CD14-positive monocyte (primary cell): Measurements from ENCODE around the gene HSP90AA1. TPM values are rescaled to one million over a fixed set of nuclear protein-coding genes. Genes with fewer than 3 reads are reported as not detected.
"Not testable (repeated sequence)": the region's sequence is repeated elsewhere in the genome, so short reads cannot be mapped to it uniquely, and the experiment has no call there.

ENCODE experiments used
- DNase-seq, 3 donors: peaks; one replicate each; pipeline ENCODE4 v3.0.0-alpha.2; 2011 to 2022
- H2AFZ ChIP-seq: 2 replicates; pipeline ENCODE4 v1.6.0; 2012; ENCODE audit warnings: mild to moderate bottlenecking, low read depth, low read length, inconsistent platforms; ENCODE audit not compliant: insufficient read depth, poor library complexity, severe bottlenecking
- H3K27ac ChIP-seq, 2 donors: 1 replicate in 1 of 2; 2 replicates in 1 of 2; pipeline ENCODE4 v1.5.1; 2012 to 2013; ENCODE audit warnings: low read length in 2 of 2, control low read depth in 1 of 2, inconsistent platforms in 1 of 2, low read depth in 1 of 2, mild to moderate bottlenecking in 1 of 2
- H3K27me3 ChIP-seq, 2 donors: one replicate each; pipeline versions ENCODE4 v1.6.0 to v1.6.1; 2011 to 2013; ENCODE audit warnings: low read length in 2 of 2; ENCODE audit not compliant: control insufficient read depth in 2 of 2, insufficient read depth in 2 of 2
- H3K36me3 ChIP-seq, 2 donors: replicated peaks in 1 of 2; 1 replicate in 1 of 2; 2 replicates in 1 of 2; pipeline versions ENCODE4 v1.5.1 to v1.6.1; 2012 to 2013; ENCODE audit warnings: low read length in 2 of 2, control low read depth in 1 of 2, inconsistent platforms in 1 of 2, mild to moderate bottlenecking in 1 of 2; ENCODE audit not compliant: insufficient read depth in 2 of 2, control insufficient read depth in 1 of 2
- H3K4me1 ChIP-seq, 2 donors: 1 replicate in 1 of 2; 2 replicates in 1 of 2; pipeline versions ENCODE4 v1.5.1 to v1.6.1; 2012 to 2013; ENCODE audit warnings: low read length in 2 of 2, control low read depth in 1 of 2, inconsistent platforms in 1 of 2, mild to moderate bottlenecking in 1 of 2, moderate library complexity in 1 of 2; ENCODE audit not compliant: insufficient read depth in 2 of 2, control insufficient read depth in 1 of 2
- H3K4me2 ChIP-seq: replicated peaks from 2 replicates; pipeline ENCODE3; 2012; ENCODE audit warnings: low read length, moderate library complexity, mild to moderate bottlenecking; ENCODE audit not compliant: poor library complexity, severe bottlenecking; ENCODE audit errors: extremely low read depth
- H3K4me3 ChIP-seq, 3 experiments: fragments of 200-600 bp in 1 of 3; sonication (generic) in 1 of 3; replicated peaks in 1 of 3; 1 replicate in 2 of 3; 2 replicates in 1 of 3; pipeline ENCODE4 v1.5.1; 2011 to 2013; ENCODE audit warnings: low read length in 3 of 3, mild to moderate bottlenecking in 3 of 3, control low read depth in 2 of 3, low read depth in 2 of 3, inconsistent platforms in 1 of 3, moderate library complexity in 1 of 3
- H3K79me2 ChIP-seq: 2 replicates; pipeline ENCODE4 v1.6.0; 2012; ENCODE audit warnings: mild to moderate bottlenecking, control low read depth, inconsistent platforms, low read length, moderate library complexity; ENCODE audit not compliant: insufficient read depth
- H3K9ac ChIP-seq: 2 replicates; pipeline ENCODE4 v1.6.0; 2017; ENCODE audit warnings: low read length, mild to moderate bottlenecking; ENCODE audit not compliant: insufficient read depth, poor library complexity, severe bottlenecking
- H3K9me3 ChIP-seq, 2 donors: replicated peaks in 1 of 2; 1 replicate in 1 of 2; 2 replicates in 1 of 2; pipeline versions ENCODE4 v1.5.1 to v1.6.1; 2012 to 2013; ENCODE audit warnings: low read length in 2 of 2, control low read depth in 1 of 2; ENCODE audit not compliant: control insufficient read depth in 1 of 2, insufficient read depth in 1 of 2
- H4K20me1 ChIP-seq: 2 replicates; pipeline ENCODE4 v1.6.0; 2012; ENCODE audit warnings: mild to moderate bottlenecking, low read length, control low read depth, moderate library complexity; ENCODE audit not compliant: insufficient read depth
- H3K27ac Mint-ChIP-seq, 7 donors: one replicate each; pipeline ENCODE4 v1.8.0; 2020; ENCODE audit warnings: mild to moderate bottlenecking in 7 of 7, mixed read lengths in 7 of 7, moderate library complexity in 6 of 7, inconsistent platforms in 2 of 7
- H3K27me3 Mint-ChIP-seq, 3 donors: one replicate each; pipeline ENCODE4 v1.8.0; 2021 to 2022; ENCODE audit warnings: low read depth in 3 of 3, mild to moderate bottlenecking in 3 of 3, mixed read lengths in 3 of 3, moderate library complexity in 3 of 3, inconsistent platforms in 1 of 3
- H3K36me3 Mint-ChIP-seq, 2 donors: one replicate each; pipeline ENCODE4 v1.8.0; 2020; ENCODE audit warnings: mixed read lengths in 2 of 2, inconsistent platforms in 1 of 2, mild to moderate bottlenecking in 1 of 2
- H3K4me1 Mint-ChIP-seq: one replicate; pipeline ENCODE4 v1.8.0; 2020; ENCODE audit warnings: mild to moderate bottlenecking, mixed read lengths
- H3K4me3 Mint-ChIP-seq, 2 donors: one replicate each; pipeline ENCODE4 v1.8.0; 2020; ENCODE audit warnings: mild to moderate bottlenecking in 2 of 2, mixed read lengths in 2 of 2, moderate library complexity in 1 of 2
- H3K9me3 Mint-ChIP-seq, 7 donors: one replicate each; pipeline ENCODE4 v1.8.0; 2020 to 2022; ENCODE audit warnings: mixed read lengths in 7 of 7, mild to moderate bottlenecking in 6 of 7, moderate library complexity in 6 of 7, inconsistent platforms in 2 of 7
- WGBS: methylation state at CpG from one replicate; pipeline ENCODE4 v1.1.5; 2013; ENCODE audit warnings: missing lambda C conversion rate; ENCODE audit not compliant: insufficient coverage; 5-methylcytosine and 5-hydroxymethylcytosine counted together
- intact Hi-C, 2 donors: fragments of 100-400 bp; cut with micrococcal nuclease; formaldehyde crosslinking; loops; one replicate each; pipeline versions ENCODE4 v1.15.0 to v1.15.1; 2023
- polyA plus RNA-seq, 3 donors: library from polyadenylated mRNA; depleted of rRNA in 1 of 3; unstranded in 2 of 3; stranded (reverse) in 1 of 3; fragments of 300-500 nt in 2 of 3; fragments of >200 nt in 1 of 3; fragmentation: Illumina TruSeq in 2 of 3; gene quantifications; 1 replicate in 2 of 3; 2 replicates in 1 of 3; pipeline ENCODE4 v1.2.3, GENCODE V29; 2012 to 2021
- TF ChIP-seq, protein P1 (sequence below): fragments of 200-600 bp; IDR thresholded peaks from one replicate; pipeline ENCODE4 v1.8.0; 2022; ENCODE audit warnings: antibody characterized with exemption, mild to moderate bottlenecking

HSP90AA1 gene
- polyA plus RNA-seq, 3 donors: 149 to 211 (median 180) TPM

DNA sequence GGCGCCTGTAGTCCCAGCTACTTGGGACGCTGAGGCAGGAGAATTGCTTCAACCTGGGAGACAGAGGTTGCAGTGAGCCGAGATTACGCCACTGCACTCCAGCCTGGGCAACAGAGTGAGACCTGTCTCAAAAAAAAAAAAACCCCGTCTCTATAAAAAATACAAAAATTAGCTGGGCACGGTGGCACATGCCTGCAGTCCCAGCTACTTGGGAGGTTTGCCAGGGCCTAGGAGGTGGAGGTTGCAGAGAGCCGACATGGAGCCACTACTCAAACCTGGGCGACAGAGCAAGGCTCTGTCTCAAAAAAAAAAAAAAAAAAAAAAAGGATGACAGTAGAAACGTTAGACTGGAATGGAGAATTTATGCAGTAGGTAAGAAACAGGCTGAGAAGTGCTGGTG lies 47.2 kb upstream of the HSP90AA1 start:
- not testable (repeated sequence) for DNase-seq, H3K27me3 ChIP-seq, H3K4me3 ChIP-seq, H3K9ac ChIP-seq, H3K79me2 ChIP-seq, H3K36me3 ChIP-seq, H3K36me3 Mint-ChIP-seq, H3K4me2 ChIP-seq, H4K20me1 ChIP-seq, H2AFZ ChIP-seq, H3K9me3 Mint-ChIP-seq, H3K9me3 ChIP-seq, H3K4me1 Mint-ChIP-seq, H3K27ac ChIP-seq, H3K27ac Mint-ChIP-seq, H3K4me1 ChIP-seq, H3K4me3 Mint-ChIP-seq
- intact Hi-C loops: loop anchor here (10.0 kb wide), 2 partner anchors 181 to 191 kb away; partner anchors contain the start of gene ZNF839 (in 1 of the 2)
- WGBS: 93% methylated on average over 3 of the region's 9 CpGs
- peaks cover 4 to 14% (median 10%) of the 10 kb centered on the region in 3 donors for H3K27me3 Mint-ChIP-seq

DNA sequence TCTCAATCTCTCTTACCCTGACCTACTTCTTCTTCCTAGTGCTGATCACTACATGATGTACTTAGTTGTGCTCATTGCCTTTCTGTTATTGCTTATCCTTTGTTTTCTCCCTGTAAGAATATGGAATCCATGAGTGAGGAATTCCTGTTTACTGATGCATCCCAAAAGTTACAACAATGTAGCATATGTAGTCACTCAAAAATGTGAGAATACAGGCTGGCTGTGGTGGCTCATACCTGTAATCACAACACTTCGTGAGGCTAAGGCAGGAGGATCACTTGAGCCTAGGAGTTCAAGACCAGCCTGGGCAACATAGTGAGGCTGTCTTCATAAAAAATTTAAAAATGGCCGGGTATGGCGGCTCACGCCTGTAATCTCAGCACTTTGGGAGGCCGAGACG lies 44.9 kb upstream of the HSP90AA1 start:
- Histone ChIP-seq H3K9ac (no peak overlapping the region), H3K4me3 (no peak overlapping the region), H2AFZ (no peak overlapping the region), H3K9me3 (no peaks in the 10 kb centered on the region), H3K36me3 (no peaks in the 10 kb centered on the region), H3K79me2 (no peaks in the 10 kb centered on the region), H3K4me2 (no peak overlapping the region), H3K27ac (no peak overlapping the region), H4K20me1 (no peaks in the 10 kb centered on the region), H3K27me3 (no peaks in the 10 kb centered on the region), H3K4me1 (no peaks in the 10 kb centered on the region)
- intact Hi-C loops: loop anchor here (10.0 kb wide), 2 partner anchors 183 to 193 kb away; partner anchors contain the start of gene ZNF839 (in 1 of the 2)
- DNase-seq: no peak
- Mint-ChIP-seq H3K4me1 (no peaks in the 10 kb centered on the region), H3K4me3 (no peak overlapping the region), H3K27me3 (no peaks in the 10 kb centered on the region), H3K27ac (no peak overlapping the region), H3K9me3 (peaks cover 0 to 2% (median 0%) of the 10 kb centered on the region in 7 donors), H3K36me3 (peaks cover 0 to 2% of the 10 kb centered on the region in 2 donors)
- 84% methylated on average over 2 of the region's 6 CpGs for WGBS
- TF ChIP-seq, protein P1, sequence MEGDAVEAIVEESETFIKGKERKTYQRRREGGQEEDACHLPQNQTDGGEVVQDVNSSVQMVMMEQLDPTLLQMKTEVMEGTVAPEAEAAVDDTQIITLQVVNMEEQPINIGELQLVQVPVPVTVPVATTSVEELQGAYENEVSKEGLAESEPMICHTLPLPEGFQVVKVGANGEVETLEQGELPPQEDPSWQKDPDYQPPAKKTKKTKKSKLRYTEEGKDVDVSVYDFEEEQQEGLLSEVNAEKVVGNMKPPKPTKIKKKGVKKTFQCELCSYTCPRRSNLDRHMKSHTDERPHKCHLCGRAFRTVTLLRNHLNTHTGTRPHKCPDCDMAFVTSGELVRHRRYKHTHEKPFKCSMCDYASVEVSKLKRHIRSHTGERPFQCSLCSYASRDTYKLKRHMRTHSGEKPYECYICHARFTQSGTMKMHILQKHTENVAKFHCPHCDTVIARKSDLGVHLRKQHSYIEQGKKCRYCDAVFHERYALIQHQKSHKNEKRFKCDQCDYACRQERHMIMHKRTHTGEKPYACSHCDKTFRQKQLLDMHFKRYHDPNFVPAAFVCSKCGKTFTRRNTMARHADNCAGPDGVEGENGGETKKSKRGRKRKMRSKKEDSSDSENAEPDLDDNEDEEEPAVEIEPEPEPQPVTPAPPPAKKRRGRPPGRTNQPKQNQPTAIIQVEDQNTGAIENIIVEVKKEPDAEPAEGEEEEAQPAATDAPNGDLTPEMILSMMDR: no peak
